HG03280 (cell line): ENCODE measurements around the gene ASPDH.
"Not testable (repeated sequence)": the region's sequence is repeated elsewhere in the genome, so short reads cannot be mapped to it uniquely, and the experiment has no call there.

Experiments used
- ATAC-seq: cut with Tn5 transposase; IDR thresholded peaks from one replicate; pipeline ENCODE4 v1.9.1; 2021; ENCODE audit warnings: mild to moderate bottlenecking, moderate library complexity; ENCODE audit not compliant: unreplicated experiment

The ASPDH gene

DNA sequence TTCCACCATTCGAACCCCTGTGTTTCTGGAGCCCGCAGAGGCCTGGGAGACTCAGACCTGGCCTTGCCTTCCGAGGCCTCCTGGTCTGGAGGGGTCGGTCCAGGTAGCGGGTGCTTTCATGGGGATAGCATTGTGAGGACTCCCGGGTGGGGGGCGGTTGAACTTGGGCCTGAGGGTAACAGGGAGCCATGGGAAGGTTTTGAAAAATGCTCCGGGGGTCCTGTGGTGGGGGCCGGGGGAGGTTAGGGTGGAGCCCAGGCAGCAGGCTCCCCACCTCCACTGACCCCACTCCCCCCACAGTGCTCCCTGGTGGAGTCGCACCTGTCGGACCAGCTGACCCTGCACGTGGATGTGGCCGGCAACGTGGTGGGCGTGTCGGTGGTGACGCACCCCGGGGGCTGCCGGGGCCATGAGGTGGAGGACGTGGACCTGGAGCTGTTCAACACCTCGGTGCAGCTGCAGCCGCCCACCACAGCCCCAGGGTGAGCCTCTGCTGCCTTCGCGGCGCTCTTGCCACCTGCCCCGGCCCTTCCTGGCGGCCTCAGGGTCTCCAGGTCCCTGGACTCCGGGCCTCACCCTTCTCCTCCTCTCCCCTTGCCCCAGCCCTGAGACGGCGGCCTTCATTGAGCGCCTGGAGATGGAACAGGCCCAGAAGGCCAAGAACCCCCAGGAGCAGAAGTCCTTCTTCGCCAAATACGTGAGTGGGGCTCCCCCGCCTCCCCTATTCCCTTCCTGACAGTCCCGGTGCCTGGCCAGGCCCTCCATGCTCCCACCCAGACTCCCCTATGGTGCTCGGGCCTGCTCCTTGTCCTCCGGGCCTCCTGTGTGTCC is 33.2 kb downstream of the ASPDH start:
- ATAC-seq = no peak

DNA sequence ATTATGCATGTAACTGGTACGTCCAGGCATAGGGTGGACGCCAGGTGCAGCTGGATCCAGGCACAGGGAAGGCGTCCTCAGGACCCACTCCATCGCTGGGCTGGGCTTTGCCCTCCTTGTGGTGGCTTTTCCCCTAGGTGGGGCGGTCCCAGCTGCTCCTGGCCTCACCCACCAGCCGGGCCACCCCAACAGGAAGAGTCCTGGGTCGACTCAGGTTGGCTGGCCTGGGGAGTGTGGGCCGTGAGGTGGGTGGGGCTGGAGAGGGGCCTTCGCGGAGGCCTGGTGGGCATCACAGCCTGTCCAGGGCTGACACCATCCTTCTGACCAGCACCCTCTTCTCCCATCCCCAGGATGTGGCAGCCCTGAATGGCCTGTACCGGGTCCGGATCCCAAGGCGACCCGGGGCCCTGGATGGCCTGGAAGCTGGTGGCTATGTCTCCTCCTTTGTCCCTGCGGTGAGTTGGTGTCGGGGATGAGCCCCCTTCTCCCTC is 33.9 kb downstream of the ASPDH start:
- no peak for ATAC-seq

GRCh38 chr19:50478901-50479715 is 34.6 kb downstream of the ASPDH start:
- ATAC-seq = no peak

DNA sequence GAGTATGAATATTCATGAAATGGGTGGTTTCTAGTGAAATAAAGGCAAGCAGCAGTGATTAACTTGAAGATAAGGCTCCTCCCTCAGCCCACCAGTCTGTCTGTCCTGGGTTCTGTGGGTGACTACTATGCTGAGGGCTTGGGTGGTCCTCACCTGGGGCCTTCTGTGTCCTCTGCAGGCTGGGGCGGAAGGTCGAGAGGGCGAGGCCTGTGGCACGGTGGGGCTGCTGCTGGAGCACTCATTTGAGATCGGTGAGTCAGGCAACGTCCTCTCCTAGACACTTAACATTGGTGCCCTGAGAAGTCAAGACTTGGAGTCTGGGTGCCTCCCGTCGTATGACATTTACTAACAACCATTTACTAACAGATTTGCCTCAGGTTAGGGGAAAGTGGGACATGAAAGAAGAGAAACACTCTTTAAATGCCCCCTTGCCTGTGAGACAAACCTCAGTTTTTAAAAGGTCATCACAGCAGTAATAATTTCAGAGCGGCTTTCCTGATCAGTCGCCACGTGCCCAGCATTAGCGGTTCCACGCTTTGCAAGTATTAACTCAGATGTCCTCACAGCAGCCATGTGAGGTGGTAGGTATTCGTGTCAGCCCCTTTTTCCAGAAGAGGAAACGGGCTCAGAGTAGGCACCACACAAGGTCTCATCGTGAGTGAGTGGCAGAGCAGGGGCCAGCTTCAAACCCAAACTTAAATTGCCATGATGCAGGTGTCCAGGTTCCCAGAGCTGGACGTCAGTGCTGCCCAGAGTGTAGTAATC is 35.8 kb downstream of the ASPDH start:
- ATAC-seq = no peak

DNA sequence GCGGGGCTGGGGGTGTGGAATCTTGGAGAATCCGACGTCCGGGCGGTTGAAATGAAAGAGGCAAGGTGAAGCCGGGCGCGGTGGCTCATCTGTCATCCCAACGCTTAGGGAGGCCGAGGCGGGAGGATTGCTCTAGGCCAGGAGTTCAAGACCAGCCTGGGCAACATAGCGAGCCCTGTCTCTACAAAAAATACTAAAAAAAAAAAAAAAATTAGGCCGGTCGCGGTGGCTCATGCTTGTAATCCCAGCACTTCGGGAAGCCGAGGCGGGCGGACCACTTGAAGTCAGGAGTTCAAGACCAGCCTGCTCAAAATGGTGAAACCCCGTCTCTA is 36.8 kb downstream of the ASPDH start:
- no peak for ATAC-seq

DNA sequence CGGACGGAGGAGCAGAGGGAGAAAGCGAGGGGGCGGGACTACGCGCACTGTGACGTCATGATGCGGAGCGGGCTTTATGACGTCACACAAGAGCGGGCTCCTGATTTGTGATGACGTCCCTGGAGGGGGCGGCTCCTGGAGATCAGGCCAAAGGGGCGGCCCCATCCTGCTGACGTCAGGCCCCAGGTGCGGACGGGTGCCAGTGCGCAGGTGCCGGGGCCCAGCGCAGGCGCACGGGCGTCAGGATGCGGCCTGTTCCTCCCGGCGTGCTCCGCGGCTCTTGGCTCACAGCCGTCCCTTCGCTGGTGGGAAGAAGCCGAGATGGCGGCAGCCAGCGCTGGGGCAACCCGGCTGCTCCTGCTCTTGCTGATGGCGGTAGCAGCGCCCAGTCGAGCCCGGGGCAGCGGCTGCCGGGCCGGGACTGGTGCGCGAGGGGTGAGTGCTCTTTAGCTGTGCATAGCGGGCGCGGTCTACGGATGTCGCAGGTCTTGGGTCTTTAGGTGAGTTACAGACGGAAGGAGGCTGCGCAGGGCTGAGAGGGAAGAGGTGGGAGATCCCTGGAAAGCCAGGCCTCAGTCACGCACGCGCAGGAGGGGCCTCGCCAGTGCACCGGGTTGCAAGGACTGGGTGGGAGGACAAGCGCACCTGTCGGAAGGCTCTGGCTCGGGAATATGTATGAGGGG is 37.3 kb downstream of the ASPDH start, which contains the start of the genes EMC10 and GARIN5A:
Gene EMC10, plus strand, starts transcription at position 284 of the 683 bp plus-strand sequence. Its CDS starts 38 bp downstream, at position 322.
Gene GARIN5A, minus strand, starts transcription at position 625 of the 683 bp plus-strand sequence. Its CDS starts 460 bp downstream, at position 165.
- peak; percentile 91 for ATAC-seq

DNA sequence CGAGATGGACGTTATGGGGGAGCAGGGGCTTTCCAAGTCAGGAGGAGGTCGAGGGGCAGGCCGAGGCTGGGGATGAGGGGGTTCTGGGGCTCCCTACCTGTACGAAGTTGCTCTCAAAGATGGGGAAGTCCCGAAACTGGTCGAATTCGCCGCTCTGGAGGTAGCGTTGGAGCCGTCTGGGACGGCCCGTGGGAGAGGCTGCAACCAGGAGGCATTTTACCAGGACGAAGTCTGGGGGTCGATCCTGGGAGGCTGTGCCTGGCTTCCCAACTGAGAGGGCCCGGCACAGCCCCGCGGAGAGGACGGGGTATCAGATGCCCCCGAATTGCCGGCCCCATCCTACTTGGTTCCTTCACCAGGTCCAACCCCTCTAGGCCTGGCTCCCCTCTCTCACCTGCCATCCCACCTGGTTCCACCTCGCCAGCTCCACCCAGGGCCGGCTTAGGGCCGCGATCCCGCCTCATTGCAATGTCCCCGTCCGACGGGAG is 37.9 kb downstream of the ASPDH start:
- ATAC-seq = peak; percentile 10

- ATAC-seq = no peak
These were observed 38.6 kb downstream of the ASPDH start for GRCh38 chr19:50475101-50475568.

GRCh38 chr19:50473336-50473735 is 40.4 kb downstream of the ASPDH start:
- ATAC-seq = not testable (repeated sequence)

DNA sequence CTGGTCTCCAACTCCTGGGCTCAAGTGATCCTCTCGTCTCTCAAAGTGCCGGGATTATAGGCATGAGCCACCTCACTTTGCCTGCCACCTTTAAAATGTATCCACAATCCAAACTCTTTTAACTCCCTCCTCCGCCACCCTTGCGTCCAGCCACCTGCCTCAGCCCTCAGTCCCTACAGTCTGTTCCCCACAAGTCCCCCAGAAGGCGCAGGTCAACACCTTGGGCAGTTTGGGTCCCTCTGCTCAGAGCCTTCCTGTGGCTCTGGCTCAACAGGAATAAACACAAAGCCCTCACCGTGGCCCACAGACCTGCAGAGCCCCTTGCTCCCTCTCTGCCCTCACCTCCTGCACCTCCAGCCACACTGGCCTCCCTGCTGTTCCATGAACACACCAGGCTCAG is 44.9 kb downstream of the ASPDH start:
- no peak for ATAC-seq

DNA sequence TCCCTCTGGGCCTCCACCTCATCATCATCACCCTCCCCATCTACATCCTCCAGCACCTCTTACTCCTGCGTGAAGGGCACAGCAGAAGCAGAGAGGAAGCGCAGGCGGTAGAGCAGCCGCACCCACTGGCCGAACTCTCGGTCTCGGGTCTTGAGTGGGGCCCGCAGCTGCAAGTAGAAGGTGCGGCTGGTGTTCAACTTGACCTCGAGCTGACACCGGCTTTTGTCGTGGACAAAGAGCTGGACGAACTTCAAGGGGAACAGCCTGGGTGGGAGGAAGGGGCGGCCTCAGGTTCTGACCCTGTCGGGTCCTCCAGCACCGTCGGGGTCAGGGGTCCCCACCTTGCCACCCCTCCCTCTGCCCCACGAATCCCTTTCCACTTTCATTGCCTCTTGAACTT is 46.1 kb downstream of the ASPDH start:
- no peak for ATAC-seq

DNA sequence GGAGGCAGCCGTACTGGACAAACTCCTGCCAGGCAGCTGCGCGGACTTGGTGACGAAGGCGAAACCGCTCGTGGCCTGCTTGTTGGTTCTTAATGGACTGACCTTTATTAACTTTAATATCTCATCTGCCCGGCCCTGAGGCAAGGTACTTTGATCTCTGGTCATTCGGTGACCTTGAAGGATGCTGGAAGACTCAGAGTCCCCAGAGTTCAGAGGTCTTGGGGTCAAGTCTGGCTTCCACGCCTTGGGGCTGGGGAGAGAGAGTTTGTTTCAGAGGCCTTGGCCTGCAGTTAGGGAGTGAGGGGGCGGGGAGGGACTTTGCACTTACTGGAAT is 47.0 kb downstream of the ASPDH start:
- no peak for ATAC-seq

DNA sequence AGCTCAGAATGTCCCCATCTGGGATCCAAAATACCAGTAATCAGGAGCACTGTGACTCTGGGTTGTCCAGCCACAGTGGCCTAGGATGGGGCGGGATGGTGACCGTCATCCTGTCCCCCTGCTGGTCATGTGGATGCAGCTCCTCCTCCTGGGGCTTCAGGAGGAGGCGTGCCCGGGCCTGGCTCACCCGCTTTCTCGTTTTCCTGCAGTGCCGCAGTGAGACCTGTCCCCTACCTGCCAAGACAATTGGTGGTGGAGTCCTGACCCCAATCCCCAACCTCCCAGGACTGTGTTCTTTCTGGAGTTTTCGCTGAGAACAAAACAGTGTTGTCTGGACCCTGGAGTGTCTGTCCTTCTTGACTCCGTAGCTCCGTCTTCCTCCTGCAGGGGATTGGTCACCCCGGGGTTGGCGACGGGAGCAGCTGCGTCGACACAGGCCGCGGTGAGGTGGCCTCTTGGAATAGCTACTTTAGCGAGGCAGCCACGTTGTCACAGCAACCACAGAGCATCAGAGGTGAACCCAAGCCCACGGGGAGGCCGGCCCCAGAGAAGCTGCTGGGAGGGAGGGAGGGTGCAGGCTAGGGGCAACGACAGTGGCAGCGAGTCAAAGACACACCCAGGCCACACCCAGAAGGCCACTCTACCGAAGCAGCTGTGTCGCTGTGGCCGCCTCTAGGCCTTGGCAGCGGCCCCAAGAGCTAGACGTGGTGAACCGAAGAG is 47.6 kb downstream of the ASPDH start:
- ATAC-seq = no peak

DNA sequence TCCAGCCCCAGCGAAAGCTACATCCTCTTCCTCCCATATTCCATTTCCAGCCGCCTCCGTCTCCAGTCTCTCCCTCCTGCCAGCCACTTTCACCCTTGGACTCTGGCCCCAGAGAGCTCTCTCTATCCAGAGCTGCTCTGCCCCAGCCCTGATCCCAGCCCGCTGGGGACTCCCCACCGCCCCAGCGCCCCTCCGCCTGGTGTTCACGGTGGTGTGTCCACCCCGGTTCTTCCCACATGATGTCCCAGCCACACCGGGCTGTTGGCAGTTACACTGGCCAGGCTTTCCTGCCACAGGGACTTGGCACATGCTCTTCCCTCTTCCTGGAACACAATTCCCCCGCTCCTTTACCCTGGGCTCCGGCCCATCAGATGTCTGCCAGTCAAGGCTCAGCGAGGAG is 48.7 kb downstream of the ASPDH start:
- ATAC-seq = no peak

DNA sequence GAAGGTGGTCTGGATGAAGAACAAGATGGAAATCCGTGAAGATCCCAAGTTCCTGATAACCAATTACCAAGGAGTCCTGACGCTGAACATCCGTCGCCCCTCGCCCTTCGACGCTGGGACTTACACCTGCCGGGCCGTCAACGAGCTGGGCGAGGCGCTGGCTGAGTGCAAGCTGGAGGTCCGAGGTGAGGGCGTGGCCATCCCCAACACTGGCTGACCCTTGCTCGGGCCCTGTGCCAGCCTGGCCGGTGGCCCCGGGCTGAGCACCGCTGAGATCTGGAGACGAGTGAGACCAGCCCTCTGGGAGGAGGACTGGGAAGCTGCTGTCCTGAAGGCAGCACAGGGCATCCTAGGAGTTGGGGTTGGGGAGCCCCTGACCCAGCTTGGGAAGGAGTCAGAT is 49.4 kb downstream of the ASPDH start:
- no peak for ATAC-seq

GRCh38 chr19:50462970-50463369 is 50.7 kb downstream of the ASPDH start:
- no peak for ATAC-seq
